KBM-7 (cell line): ENCODE results near the gene ECHS1.
"Not testable (repeated sequence)": the region's sequence is repeated elsewhere in the genome, so short reads cannot be mapped to it uniquely, and the experiment has no call there.

ENCODE experiments used
- DNase-seq: peaks from one replicate; pipeline ENCODE4 v3.0.0-alpha.2; 2015
- in situ Hi-C: fragments of 300-500 bp; cut with MboI; formaldehyde crosslinking; loops from 2 replicates; pipeline ENCODE4 v1.14.3; 2020; ENCODE audit warnings: low sequenced_read_pairs, low pct_unique_long_range_greater_than_20kb, mixed read lengths

The ECHS1 gene

GRCh38 chr10:133329491-133330202, 43.5 kb downstream of the ECHS1 start:
- in situ Hi-C loops, result no loop called here
- peak; percentile 87 for DNase-seq

DNA sequence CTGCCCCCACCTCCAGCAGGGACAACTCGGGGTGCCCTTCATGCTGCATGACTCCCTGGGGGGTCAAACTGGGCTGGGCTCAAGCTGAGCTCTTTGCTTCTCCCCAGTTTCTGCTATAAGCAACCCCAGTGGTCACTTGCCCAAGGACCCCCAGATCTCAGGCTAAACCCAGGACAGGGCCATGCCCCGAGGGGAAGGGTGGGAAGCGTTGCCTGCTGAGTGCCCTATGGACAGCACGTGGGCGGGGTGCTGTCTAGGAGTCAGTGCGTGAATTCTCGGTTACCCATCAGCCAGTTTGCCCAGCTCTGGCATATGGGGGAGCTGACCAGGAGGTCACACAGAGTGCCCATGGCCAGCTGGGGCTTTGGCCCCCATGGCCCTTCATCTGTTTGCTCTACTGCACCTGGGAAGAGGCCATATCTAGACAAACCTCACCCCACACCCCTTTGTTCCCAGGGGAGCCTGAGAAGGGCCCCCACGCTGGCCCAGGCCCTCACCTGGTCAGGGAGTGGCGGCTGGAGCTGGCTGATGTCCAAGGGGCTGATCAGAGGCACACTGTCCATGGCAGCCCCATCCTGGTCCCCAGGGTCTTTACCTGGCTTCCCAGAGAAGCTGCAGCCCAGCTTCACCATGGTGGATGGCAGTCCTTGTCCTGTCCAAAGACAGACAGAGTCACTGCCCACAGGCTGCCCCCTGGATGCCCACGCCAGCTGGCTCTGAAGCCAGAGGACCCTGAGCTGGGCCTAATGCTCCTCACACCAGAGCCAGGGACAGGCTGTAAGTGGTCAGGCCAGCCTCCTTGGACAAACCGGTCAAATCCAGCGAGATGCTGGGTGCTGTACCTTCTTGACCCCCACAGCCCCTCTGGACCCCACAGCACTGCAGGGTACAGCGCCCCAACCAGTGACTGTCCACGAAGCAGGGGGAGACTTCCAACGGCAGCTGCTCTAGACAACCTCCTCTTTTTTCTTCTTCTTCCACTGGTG, 44.5 kb downstream of the ECHS1 start:
- in situ Hi-C loops, result no loop called here
- DNase-seq, result no peak

- in situ Hi-C loops, result no loop called here
- no peak for DNase-seq
Observed at GRCh38 chr10:133327651-133328357, 45.4 kb downstream of the ECHS1 start.

GRCh38 chr10:133326745-133327650, 46.2 kb downstream of the ECHS1 start:
- in situ Hi-C loops, result no loop called here
- no peak for DNase-seq

DNA sequence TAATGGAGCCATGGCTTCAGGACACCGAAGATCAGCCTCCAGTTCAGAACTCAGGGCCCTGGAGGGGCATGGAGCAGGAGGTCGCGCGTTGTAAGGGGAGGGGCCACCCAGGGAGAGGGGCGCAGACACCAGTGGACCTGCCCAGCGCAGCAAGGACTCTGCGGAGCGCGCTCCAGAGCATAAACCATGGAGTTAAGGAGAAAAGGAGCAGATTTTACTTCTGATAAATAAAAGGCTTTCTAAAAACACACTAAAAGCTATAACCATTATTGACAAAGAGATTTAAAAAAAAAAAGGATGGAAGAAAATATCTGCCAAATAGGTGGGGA, 47.0 kb downstream of the ECHS1 start:
- DNase-seq, result no peak
- in situ Hi-C loops, result no loop called here

DNA sequence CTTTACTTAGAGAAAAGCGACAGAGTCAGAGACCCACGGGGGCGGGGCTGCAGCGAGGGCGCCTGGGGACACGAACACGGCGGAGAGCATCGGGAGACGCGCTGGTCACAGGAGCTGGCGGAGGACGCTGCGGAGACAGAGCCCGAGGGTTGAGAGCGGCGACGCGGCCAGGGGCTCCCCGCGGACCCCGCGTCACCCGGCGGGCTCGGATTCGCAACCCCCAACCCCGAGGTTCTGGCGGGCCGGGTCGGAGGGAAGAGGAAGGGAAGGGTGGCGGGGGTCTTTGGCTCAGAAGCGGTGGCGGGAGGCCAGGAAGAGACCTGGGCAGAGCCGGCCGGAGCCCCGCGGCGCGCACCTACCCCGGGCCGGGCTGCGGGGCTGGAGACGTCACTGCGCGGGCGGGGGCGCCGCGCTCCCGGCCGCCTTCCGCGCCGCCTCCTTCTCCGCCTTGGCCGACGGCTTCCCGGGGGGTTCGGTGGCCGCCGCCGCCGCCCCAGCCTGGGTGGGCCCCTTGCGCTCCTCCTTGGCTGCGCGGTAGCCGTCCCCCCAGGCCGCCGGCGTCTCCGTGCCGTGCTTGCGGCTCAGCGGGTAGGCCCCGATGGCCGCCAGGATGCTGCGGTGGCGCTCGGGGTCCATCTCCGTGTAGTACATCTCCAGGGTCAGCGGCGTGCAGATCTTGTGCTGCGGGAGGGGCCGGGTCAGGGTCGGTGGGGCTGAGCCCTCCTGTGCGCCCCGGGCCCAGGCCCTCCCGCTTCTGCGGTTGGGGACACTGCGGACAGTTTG, 47.5 kb downstream of the ECHS1 start:
- no peak for DNase-seq
- in situ Hi-C loops, result no loop called here

GRCh38 chr10:133324857-133325260, 48.3 kb downstream of the ECHS1 start:
- DNase-seq, result no peak
- in situ Hi-C loops, result no loop called here

DNA sequence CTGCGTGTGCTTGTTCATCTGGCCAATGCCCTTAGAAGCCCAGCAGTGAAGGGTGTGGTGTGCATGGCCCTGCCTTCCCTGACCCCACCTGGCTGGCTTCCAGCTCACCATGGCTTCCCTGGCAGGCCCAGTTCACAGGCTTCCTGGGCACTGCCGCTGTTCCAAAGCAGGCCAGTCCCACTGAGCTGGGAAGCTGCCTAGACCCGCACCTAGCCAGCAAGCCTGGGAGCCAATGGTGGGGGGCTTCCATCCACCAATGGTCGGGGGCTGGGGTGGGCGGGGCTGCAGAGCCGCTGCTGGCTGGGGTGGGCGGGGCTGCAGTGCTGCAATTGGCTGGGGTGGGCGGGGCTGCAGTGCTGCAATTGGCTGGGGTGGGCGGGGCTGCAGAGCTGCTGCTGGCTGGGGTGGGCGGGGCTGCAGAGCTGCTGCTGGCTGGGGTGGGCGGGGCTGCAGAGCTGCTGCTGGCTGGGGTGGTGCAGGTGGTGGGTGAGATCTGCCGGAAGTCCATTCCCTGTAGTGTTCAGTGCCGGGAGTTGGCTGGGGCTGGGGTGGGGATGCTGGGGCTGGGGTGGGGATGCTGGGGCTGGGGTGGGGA, 48.9 kb downstream of the ECHS1 start:
- in situ Hi-C loops, result no loop called here
- DNase-seq, result no peak

DNA sequence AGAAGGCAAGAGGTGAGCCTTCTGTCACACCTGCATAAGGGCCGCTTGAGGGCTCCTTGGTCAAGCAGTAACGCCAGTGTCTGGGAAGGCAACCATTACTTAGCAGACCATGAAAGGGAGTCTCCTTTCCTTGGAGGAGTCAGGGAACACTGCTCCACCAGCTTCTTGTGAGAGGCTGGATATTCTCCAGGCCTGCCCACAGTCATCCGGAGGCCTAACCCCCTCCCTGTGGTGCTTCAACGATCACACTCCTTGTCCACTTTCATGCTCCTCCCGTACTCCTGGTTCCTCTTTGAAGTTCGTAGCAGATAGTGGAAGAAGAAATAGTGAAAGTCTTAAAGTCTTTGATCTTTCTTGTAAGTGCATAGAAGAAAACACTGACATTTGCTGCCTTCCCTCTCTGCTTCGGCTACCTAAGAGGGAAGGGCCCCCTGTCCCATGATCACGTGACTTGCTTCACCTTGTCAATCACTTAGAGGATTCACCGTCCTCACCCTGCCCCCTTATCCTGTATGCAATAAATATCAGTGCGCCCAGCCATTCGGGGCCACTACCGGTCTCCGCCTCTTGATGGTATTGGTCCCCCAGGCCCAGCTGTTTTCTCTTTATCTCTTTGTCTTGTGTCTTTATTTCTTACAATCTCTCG, 51.0 kb downstream of the ECHS1 start:
- DNase-seq, in situ Hi-C loops: not testable (repeated sequence)

DNA sequence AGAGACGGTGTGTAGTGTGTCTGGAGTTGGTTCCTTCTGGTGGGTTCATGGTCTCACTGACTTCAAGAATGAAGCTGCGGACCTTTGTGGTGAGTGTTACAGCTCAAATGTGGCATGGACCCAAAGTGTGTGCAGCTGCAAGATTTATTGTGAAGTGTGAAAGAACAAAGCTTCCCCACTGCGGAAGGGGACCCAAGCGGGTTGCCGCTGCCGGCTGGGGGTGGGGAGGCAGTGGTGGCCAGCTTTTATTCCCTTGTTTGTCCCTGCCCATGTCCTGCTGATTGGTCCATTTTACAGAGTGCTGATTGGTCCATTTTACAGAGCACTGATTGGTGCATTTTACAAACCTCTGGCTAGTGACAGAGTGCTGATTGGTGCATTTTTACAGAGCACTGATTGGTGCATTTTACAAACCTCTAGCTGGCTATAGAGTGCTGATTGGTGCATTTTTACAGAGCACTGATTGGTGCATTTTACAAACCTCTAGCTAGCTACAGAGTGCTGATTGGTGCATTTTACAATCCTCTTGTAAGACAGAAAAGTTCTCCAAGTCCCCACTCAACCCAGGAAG, 52.2 kb downstream of the ECHS1 start:
- DNase-seq, in situ Hi-C loops: not testable (repeated sequence)

DNA sequence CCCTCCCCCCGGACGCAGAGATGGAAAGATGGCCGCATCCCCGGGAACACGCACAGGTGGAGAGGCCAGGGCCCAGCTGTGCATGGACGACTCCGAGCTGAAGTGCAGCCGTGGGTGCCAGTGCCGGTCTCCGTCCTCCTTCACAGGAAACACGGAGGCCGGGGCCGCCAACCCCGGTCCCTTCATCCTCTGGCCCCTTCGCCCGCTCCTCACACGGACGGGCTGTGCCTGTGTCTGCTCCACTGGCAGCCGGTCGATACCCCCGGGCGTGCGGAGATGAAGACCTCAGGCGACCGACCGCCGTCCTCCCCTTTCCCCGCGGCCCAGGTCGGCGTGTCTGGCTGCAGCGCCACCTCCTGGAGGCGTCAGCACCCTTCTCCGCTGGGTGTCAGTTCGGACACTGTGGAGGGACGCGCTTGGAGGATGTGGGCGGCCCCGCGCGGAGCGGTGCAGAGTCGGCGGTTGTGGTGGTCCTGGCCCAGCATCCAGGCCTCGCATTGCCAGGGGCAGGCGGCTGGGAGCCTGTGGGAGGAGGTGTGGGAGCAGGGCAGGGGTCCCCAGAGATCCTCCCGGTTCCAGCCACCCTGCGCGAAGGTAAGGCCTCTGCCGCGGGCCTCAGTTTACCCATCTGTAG, 54.5 kb downstream of the ECHS1 start:
- in situ Hi-C loops, result no loop called here
- DNase-seq, result peak; percentile 81

DNA sequence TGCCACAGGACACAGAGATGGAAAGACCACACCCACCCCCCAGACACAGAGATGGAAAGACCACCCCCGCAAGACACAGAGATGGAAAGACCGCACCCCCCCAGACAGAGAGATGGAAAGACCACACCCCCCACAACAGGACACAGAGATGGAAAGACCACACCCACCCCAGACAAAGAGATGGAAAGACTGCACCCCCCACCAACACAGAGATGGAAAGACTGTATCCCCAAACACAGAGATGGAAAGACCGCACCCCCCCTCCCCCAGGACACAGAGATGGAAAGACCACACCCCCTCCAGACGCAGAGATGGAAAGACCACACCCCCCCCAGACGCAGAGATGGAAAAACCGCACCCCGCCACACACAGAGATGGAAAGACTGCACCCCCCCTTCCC, 56.4 kb downstream of the ECHS1 start:
- DNase-seq, result no peak
- in situ Hi-C loops, result no loop called here

DNA sequence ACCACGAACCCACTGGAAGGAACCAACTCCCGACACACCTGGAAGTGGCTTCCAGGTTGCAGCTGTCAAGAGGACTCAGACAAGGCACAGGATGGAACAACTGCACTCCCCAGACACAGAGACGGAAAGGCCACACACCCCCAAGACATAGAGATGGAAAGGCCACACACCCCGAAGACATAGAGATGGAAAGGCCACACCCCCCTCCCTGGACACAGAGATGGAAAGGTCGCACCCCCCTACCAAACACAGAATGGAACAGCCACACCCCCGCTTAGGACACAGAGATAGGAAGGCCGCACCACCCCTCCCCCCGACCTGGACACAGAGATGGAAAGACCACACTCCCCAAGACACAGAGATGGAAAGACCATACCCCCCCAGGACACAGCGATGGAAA, 56.9 kb downstream of the ECHS1 start:
- DNase-seq, result no peak
- in situ Hi-C loops, result no loop called here

- in situ Hi-C loops, result no loop called here
- DNase-seq, result no peak
Observed at GRCh38 chr10:133315847-133316246, 57.3 kb downstream of the ECHS1 start.

- in situ Hi-C loops, result no loop called here
- DNase-seq, result no peak
Observed at GRCh38 chr10:133314911-133315310, 58.2 kb downstream of the ECHS1 start.

GRCh38 chr10:133313192-133313591, 60.0 kb downstream of the ECHS1 start:
- no peak for DNase-seq
- in situ Hi-C loops, result no loop called here

GRCh38 chr10:133312769-133313145, 60.4 kb downstream of the ECHS1 start:
- in situ Hi-C loops, result no loop called here

More at GRCh38 chr10:133312769-133313145, 60.4 kb downstream of the ECHS1 start:
- DNase-seq, result no peak
